HG03095 (cell line): ENCODE results near the gene TTLL12.

Experiments
- ATAC-seq: cut with Tn5 transposase; IDR thresholded peaks from one replicate; pipeline ENCODE4 v1.9.1; 2021; ENCODE audit warnings: moderate library complexity; ENCODE audit not compliant: unreplicated experiment

Gene TTLL12

DNA sequence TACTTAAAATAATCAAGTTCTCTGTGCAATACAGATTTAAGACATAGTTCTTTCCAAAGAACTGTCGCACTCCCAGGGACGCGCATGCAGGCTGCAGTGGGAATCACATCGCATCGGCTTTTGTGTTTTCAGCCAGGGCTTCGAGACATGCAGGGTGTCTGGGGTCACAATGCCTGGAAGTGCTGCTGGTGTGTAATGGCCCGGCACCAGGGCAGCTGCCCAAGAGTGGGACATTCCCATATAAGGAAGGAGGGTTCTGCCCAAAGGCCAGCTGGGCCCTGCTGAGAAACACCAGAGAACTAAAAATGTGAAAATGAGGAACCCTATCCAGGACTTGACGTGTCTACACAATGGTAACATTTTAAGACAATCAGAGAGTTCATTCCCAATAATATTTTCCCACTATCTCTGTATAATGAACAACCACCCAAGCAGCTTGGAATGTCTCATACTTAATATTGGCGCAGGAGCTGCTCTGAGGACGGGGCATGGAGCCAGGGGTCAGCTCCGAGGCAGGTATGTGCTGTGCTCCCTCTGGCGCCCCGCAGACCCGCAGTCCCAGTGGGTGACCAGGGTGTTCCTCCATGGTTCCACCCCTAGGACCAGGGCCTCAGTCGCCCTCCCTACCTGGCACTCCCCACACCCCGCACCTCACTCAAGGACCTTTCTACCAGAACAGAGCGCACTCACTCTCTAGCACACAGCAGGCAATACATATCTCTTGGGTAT, 55.0 kb downstream of the TTLL12 start:
- ATAC-seq = no peak

DNA sequence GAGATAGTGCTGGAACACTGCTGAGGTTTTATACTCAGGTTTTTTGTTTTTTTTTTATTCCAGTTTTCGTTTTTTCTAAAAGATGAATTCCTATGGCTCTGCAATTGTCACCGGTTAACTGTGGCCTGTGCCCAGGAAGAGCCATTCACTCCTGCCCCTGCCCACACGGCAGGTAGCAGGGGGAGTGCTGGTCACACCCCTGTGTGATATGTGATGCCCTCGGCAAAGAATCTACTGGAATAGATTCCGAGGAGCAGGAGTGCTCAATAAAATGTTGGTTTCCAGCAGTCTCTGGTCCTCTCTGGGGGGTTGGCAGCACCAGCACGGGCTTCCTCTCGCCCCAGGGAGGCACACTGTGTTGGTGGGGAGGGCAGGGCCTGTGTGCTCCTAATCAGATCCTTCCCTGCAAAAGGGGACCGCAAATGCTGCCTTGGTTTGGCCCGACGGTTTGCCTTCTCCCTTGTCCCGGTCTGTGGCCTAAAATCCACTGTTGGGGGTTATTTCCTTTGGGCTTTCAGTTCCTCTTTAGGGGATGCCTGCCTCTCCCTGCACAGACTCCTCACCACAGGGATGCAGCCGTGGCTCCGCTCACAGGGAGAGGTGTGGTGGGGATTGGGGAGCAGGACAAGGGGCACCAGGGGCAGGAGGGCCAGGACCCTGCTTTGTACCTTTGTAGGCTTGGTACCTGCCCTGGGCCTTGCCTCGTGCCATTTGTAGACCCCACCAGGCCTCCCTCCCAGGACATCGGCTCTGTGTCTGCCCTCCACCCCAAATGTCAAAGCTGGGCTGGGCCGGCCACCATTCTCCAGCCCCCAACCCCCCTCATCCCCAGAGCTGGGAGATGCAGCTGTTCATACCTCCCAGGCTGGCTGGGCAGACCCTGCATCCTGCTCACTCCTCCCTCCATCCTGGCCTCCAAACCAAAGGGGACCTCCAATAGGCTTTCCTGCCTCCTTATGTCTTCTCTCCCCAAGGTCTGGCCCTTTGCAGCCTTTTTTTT, 57.2 kb downstream of the TTLL12 start:
- ATAC-seq = no peak

DNA sequence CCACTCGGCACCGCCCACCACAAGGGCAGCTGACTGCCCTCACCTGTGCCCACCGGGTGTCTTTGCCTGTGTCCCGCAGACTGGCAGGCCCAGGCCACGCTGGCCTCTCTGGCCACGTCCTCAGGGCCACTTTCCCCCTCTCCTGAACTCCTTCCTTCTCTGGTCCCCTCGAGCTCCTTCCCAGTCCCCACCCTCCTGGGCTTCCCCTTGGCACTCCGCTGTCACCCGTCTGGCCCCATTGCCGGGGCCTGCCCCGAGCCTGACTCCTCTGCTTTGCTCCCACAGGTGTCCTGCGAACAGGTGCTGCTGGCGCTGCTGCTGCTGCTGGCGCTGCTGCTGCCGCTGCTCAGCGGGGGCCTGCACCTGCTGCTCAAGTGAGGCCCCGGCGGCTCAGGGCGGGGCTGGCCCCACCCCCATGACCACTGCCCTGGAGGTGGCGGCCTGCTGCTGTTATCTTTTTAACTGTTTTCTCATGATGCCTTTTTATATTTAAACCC, 58.0 kb downstream of the TTLL12 start:
- ATAC-seq = no peak

DNA sequence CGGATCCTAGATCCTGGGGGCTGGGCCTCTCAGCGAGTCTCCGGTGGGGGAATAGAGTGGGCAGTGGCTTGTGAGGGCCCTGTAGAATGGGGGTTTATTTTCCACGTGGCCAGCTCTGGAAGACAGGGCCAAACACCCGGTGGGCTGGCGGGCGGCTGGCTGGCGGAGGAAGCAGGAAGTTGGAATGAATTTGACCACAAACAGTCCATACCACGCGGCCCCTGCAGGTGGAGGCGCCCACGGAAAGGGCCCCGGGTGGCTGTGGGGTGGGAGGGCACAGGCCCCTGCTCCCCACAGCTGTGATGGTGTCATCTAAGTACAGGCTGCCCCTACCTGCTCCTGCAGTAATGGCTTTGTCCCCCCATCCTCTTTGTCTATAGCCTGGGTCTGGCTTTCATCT, 58.8 kb downstream of the TTLL12 start:
- no peak for ATAC-seq

DNA sequence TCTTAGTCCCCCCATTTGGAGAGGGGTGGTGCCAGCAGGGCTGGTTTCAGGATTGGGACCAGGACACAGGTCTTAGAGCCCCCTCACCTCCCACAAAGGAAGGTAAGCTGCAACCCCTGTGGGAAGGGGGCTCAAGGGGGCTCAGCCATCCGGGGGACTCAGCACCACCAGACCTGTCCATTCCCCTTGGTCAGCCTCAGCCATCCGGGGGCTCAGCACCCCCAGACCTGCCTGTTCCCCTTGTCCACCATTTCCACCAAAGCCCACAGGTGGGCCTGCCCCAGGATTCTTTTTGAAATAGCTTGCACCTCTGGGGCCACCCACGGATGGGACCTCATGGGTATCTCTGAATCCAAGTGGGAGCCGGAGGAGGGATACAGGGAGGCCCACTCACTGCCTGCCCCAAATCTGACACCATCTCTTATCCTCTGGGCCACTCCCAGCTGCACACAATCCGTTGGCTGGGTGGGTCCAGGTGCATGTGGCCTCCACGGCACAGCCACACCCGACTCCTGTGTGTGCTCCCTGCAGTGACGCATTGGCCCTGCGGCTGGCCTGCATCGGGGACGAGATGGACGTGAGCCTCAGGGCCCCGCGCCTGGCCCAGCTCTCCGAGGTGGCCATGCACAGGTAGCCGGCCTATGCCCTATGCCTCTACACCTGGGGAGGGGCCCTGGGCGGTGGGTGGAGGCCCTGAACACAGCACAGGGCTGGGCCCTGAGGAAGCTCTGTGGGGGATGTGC, 59.6 kb downstream of the TTLL12 start:
- ATAC-seq = no peak

DNA sequence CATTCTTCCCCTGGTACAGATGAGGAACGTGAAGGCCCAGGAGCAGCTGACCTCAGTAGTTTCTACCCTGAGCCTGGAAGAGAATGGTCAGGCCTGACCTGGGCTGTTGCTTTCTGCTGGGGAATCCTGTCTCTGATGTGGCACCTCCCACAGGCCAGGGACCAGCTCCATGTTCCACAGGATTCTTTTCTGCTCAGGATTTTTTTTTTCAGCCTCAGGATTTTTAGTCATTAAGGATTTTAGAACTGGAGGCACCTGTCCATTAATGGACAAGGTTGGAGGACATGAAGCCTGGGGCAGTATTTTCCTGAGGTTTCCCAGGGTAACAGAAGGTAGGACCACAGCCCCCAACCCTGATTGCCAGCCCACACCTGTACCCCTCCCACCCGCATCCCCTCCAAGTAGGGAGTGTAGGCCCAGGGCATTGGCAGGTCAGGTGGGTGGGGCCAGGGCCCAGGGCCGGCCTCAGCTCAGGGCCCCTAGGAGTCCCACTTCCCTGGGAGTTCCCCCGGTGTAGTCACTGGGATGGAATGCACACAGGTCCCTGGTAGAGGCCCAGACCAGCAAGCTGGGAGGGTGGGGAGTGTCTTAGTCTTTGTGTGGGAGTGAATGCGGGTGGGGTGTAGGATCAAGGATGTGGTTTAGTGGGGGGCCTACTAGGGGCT, 60.3 kb downstream of the TTLL12 start:
- ATAC-seq = no peak

DNA sequence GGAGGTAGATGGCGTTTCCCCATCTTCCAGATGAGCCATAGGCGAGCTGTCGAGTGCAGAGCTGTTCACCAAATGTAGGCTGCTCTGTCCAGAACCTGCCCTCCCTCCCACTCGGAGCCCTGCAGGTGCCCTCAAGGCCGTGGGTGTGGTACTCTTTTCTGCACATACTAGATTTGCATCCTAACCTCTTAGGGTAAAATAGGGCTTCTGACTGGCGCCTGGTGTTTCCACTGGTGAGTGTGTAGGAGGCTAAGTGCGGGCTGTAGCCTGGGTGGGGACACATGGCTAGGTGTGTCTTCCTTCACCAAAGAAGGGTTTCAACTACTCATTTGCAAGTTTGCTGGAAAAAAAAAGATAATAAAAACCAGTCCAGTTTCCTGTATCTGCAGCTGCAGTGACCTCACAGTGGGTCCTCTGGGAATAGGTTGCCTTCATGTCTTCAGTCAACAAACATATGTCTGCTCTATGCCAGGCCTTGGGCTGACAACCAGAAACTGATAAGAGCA, 67.9 kb downstream of the TTLL12 start:
- no peak for ATAC-seq

DNA sequence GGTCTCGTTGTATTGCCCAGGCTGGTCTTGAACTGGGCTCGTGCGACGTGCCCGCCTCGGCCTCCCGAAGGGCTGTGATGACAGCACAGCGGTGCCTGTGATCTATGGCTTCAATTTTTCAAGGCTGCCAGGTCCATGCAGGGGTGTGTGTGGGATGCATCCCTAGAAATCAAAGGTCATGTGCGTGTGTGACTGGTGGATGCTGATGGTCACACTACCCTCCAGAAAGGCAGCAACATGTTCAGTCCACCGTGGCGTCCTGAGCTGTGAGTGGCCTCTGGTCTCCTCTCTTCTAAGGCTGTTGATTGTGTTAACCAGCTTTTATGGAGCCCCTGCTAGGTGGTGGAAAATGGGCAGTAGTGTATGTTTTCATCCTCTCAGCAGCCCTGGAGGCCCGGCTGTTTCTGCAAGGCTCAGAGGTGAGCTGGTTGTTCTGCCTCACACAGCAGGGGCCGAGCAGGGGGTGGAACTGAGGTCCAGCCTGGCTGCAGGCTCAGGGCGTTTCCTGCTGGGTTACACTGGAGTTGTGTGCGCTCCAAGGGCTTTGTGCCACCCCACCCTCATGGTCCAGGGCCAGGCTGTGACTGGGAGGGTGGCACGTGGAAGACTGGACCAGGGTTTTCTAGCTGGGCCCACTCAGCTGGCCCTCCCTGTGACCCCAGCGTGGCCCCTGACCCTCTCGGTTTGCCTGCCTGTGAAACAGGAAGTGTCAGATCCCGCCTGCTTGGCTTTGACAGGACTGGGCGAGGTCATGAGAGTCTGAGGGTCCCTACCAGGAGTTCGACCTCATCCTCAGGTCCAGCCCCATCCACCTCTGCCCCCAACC, 68.7 kb downstream of the TTLL12 start:
- no peak for ATAC-seq

DNA sequence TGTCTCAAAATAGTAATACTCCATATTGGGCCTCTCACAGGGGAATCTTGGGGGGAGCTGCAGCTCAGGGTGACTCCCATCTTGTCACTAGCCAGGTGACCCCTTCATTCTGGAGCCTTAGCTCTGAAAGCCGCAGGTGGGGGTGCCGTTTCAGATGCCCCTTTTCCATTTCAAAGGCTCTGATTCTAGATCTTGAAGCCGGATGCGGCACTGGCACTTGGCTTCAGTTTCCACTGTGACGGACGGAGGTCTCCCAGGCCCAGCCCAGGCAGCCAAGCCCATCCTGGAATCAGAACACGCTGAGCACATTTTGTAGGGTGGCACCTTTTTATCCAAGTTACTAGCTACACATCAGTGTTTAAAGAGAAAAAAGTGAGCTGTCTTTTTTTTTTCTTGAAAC, 70.0 kb downstream of the TTLL12 start:
- ATAC-seq = no peak
